Occipital lobe (tissue), 2 donors: ENCODE results near the gene GALNT18. TPM values are rescaled to one million over a fixed set of nuclear protein-coding genes. Genes with fewer than 3 reads are reported as not detected.
A peak's percentile ranks its signal among the peaks of the same experiment; 100 is the strongest.

Experiments used
- DNase-seq: peaks from one replicate; lab custom pipeline; 2025; lab: John Stamatoyannopoulos, UW
- total RNA-seq: library from RNA; depleted of rRNA; stranded (reverse); fragments of >200 nt; gene quantifications from one replicate; pipeline ENCODE4 v1.2.3, GENCODE V29; 2014

GALNT18 gene
- total RNA-seq, 1 donor from 2014 or later = 22.8 TPM

- DNase-seq = no peak
These were observed 185.0 kb downstream of the GALNT18 start for GRCh38 chr11:11436715-11437313.

- DNase-seq = no peak
These were observed 186.2 kb downstream of the GALNT18 start for GRCh38 chr11:11435635-11436034.

GRCh38 chr11:11433960-11434359, 187.8 kb downstream of the GALNT18 start:
- no peak for DNase-seq

GRCh38 chr11:11432621-11433319, 189.0 kb downstream of the GALNT18 start:
- DNase-seq = no peak

GRCh38 chr11:11430431-11430830, 191.4 kb downstream of the GALNT18 start:
- DNase-seq = no peak

GRCh38 chr11:11428714-11429113, 193.1 kb downstream of the GALNT18 start:
- DNase-seq = no peak

GRCh38 chr11:11427542-11427941, 194.3 kb downstream of the GALNT18 start:
- DNase-seq = no peak

- DNase-seq = no peak
These were observed 194.7 kb downstream of the GALNT18 start for GRCh38 chr11:11427140-11427539.

GRCh38 chr11:11426226-11426952, 195.4 kb downstream of the GALNT18 start:
- DNase-seq = no peak

GRCh38 chr11:11425806-11426205, 196.0 kb downstream of the GALNT18 start:
- no peak for DNase-seq

- no peak for DNase-seq
These were observed 197.1 kb downstream of the GALNT18 start for GRCh38 chr11:11424688-11425087.

GRCh38 chr11:11422411-11423128, 199.2 kb downstream of the GALNT18 start:
- no peak for DNase-seq

GRCh38 chr11:11421509-11421908, 200.3 kb downstream of the GALNT18 start:
- DNase-seq = no peak

- no peak for DNase-seq
These were observed 200.9 kb downstream of the GALNT18 start for GRCh38 chr11:11420899-11421285.

GRCh38 chr11:11420191-11420898, 201.5 kb downstream of the GALNT18 start:
- DNase-seq = peak; percentile 11

- DNase-seq = no peak
These were observed 202.1 kb downstream of the GALNT18 start for GRCh38 chr11:11419747-11420146.

- DNase-seq = no peak
These were observed 204.9 kb downstream of the GALNT18 start for GRCh38 chr11:11416917-11417316.

GRCh38 chr11:11416502-11416901, 205.3 kb downstream of the GALNT18 start:
- DNase-seq = no peak

- DNase-seq = no peak
These were observed 205.9 kb downstream of the GALNT18 start for GRCh38 chr11:11415901-11416300.

GRCh38 chr11:11414996-11415395, 206.8 kb downstream of the GALNT18 start:
- DNase-seq = no peak

- no peak for DNase-seq
These were observed 208.0 kb downstream of the GALNT18 start for GRCh38 chr11:11413776-11414175.
